Dedifferentiated amniotic fluid mesenchymal stem cell (primary cell): Measurements from ENCODE around the gene SPOCD1.

ENCODE experiments used
- DNase-seq: peaks from one replicate; pipeline ENCODE4 v3.0.0-alpha.2; 2016; ENCODE audit errors: extremely low spot score

SPOCD1 gene

DNA sequence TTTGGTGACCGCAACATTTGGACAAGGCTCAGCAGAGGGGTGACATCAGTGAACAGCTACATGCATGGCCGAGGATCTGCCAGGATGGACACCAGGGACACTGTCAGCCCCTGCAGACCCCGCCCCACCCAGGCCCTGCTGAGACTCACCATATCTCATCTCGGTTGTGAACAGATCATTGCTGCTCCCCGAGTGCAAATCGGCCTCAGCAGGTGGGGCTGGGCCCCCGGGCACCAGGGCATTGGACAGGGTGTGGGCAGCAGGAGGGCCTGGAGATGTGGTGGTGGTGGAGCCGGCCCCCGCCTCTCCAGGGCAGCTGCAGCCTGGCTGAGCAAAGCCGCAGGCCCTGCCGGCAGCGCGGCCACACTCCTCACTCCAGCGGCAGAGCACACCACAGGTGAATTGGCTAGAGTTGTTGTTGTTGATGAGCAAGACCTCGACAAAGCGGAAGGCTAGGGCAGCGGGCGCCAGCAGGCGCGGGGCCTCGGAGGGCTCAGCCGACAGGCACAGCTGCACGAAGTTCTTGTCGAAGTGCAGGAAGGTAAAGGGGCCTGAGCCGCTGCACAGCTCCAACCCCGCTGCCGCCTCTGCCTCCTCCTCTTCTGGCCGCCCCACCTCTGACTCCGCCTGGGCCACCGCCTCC is 59.9 kb downstream of the SPOCD1 start:
- no peak for DNase-seq

DNA sequence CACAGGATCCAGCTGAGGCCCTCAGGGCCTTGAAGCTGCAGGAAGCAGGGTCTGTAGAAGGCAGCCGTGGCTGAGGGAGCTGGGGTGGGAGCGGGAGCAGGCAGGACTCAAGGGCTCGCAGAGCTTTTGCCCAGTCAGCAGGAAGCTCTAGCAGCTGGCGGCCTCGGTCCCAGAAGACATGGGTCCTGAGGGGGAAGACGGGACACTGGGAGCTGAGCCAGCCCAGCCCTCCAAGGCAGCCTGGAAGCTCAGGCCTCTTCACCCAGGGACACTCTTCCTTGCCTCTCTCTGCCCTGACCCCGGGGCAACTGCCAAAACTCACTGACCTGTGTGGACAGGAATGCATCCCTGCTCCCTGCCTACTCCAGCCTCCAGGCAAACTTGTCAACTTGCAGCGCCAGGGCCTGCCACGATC is 60.6 kb downstream of the SPOCD1 start:
- no peak for DNase-seq

DNA sequence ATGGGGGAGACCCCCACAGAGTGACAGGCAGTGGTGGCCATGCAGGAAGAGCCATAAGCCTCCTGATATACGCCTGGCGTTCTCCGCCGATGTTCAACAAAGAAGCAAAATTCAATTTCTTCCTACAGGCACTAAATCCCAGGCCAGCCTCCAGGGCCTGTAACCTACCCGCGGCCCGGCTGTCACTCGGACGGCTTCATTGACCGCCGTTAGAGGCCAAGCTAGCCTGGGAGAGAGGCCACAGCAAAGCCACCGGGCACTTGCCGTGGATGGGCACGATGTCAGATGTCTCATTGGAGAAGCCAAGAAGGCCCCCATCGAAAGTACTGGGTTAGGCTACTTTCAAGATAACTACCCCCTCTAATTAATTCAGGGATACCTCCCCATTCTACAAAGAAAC is 61.4 kb downstream of the SPOCD1 start:
- DNase-seq: no peak

- DNase-seq: no peak
Observed at GRCh38 chr1:31753707-31754349, 62.0 kb downstream of the SPOCD1 start.

GRCh38 chr1:31752952-31753475 is 62.8 kb downstream of the SPOCD1 start:
- no peak for DNase-seq

DNA sequence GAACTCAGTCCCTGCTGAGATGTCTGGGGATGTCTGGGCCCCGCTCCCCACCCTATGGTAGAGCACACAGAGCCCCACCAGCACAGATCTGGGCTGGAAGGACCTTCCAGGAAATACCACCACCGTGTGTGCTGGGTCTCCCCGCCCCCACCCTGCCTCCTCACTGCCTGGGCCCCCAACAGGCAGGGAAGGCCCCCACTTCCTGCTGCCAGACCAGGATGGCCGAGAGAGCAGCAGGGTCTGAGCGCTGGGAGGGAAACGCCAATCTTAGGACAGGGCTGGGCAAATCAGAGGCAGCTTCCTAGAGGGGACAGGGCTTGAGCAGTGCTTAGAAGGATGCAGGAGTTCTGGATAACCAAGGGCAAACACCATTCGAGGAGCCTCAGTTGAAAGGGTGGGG is 63.6 kb downstream of the SPOCD1 start:
- no peak for DNase-seq

GRCh38 chr1:31751822-31752241 is 64.0 kb downstream of the SPOCD1 start:
- DNase-seq: no peak

- DNase-seq: no peak
Observed at GRCh38 chr1:31750858-31751510, 64.8 kb downstream of the SPOCD1 start.

DNA sequence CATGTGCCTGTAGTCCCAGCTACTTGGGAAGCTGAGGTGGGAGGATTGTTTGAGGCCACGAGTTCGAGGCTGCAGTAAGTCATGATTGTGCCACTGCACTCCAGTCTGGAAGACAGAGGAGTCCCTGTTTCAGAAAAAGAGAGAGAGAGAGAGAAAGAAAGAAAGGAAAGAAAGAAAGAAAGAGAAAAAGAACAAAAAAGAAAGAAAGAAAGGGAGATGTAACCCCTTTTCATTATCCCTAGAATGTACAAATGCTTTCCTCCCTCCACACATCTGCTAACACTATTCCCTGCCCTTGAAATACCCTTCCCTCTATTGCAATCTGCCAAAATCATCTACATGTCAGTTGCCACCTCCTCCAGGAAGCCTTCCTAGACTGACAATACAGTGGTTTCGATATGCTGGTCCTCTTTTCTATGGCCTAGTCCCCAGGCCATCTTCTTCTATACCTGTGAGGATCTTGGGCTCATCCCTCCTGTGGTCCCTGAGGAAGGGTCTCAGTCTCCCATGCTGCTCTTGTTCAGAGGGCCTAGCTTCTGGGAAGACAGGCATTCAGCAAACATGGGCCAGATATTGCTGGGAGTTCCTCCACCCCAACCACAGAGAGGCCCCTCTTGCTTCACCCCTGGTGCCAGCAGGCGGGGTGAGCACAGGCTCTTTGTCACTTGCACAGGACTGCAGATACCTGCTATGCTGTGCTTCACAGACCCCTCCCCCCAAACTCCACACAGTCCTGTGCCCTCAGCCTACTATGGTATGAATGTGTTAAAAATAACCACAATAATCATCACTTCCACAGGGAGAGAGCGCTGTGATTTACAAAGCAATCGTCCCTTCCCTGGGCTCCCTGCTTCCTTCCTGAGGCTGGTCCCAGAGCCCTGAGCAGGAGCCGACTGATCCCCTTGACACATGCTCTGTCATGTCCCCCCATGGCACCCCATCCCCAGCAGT is 65.8 kb downstream of the SPOCD1 start:
- DNase-seq: no peak

DNA sequence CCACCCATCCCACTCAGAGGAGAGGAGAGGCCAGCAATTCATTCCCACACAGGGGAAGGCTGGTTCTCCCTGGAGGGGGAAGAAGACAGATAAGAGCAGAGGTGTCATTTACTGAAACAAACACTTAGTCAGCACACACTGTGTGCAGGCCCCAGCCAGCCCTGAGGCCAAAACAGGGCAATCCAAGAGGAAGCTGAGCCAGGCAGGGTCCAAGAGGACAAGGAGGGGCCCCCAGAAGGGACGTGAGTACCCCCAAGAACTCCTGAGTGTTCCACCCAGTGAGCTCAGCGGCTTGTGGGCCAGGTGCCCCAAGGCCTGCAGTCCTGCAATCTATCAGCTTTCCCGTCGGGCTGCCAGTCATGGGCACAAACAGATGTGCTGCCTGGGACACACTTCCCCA is 67.5 kb downstream of the SPOCD1 start:
- DNase-seq: no peak

DNA sequence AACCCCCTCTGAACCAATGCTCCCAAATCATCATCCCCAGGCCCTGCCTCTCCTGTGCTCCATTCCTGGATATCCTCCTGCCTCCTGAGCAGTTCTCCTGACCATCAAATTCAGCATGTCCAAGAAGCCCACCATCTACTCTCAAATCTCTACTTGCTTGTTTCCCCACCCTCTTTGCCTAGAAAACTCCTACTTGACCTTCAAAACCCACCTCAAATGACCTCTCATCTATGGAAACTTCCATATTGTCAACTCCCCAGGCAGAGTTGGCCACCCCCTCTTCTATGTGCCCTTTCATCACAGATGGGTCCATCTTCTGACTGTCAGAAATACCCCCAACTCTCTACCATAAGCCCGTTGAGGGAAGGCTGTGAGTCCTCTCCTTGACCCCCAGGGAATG is 68.5 kb downstream of the SPOCD1 start:
- no peak for DNase-seq

DNA sequence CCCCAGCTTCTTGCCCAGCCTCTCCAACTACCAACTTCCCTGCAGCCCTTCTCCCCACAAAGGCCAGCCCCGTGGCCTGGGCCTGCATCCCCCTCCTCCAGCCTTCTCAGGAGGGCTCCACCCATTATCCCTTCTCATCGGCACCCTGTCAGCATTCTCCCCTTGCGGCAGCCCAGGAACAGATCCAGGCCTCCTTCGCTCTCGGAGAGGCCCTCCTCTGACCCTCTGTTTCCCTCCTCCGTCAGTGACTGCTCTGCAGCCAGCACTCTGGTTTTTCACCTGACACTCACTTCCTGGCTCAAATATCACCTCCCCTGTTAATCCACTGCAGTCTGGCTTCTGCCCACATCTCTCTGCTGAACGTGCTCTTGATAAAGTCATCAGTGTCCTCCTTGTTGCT is 69.1 kb downstream of the SPOCD1 start:
- DNase-seq: no peak

DNA sequence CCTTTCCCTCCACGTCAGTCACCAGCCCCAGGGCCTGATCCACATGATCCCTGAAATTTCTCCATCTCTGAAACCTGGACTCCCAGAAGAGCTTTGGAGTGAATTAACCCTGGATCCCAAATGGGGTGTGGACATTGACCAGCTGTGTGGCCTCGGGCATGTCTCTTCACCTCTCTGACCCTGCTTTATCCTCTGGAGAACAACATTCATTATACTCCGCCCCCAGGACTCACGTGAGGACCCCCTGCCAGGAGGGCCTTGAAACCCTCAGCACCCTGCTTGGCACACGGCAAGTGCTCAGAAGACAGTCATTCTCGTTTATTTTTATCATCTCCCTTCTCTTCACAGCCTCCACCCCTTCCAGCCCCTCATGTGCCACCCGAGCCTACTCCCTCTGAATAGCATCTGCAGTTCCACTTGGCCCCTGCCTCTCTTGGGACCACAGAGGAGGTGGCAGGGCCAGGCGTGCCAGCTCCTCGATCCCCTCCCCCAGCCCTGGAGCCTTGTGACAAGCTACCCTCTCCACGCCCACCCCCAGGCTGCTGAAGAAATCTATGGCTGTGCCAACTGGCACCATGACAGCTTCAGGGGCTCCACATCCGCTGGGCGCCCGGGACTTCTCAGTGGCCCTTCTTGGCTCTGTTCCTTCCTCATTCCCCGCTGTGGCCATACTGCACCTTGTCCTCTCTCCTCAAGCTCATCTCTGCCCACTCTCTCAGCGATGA is 69.7 kb downstream of the SPOCD1 start:
- DNase-seq: no peak

DNA sequence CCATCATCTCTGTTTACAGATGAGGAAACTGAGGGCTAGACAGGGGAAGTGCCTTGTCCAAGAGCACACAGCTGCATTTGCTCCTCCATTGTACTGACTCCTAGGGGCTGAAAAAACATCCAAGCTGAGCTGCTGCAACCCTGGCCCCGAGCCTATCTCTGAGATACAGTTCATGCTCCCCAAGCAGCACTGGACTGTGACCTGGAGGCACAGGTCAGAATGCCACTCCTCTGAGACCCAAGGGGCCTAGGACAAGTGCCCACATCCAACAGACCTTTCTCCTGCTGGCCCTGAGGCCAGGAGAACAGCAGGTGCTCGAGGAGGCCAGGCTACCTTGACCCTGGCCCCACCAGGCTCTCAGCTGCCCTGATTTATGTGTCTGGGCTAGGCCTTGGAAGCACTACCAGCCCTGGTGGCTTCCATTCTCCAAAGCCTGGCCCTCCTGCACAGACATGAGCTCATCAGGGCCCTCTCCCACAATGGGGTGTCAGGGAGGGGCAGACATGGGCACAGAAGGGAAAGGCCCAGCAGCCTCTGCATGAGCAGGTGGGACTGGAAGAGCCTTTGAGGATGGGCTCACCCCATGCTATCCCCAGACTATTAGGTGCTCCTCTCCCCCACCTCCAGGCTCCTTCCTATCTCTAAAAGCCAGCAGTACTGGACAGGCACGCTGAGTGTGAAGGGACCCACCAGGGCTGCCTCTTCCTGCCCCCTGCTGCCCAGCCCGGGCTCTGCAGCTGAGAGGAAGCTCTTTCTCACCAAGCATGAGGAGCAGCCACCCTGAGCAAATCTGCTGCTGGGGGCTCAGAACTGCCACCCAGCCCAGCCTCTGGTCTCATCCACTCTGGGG is 70.5 kb downstream of the SPOCD1 start:
- peak; percentile 38 for DNase-seq

- no peak for DNase-seq
Observed at GRCh38 chr1:31744165-31744888, 71.5 kb downstream of the SPOCD1 start.

GRCh38 chr1:31742462-31743212 is 73.2 kb downstream of the SPOCD1 start:
- no peak for DNase-seq
